DOHH2 (cell line): ENCODE results near the gene CHP2.

Experiments
- H3F3A ChIP-seq: fragments of 200-600 bp; sonication (generic), shearing (Covaris generic); 2 replicates; pipeline ENCODE4 v1.6.0; 2016; ENCODE audit warnings: antibody characterized with exemption, mild to moderate bottlenecking; ENCODE audit not compliant: control insufficient read depth, insufficient read depth
- H3K27ac ChIP-seq: fragments of 200-600 bp; sonication (generic); 2 replicates; pipeline ENCODE4 v1.5.1; 2014; ENCODE audit warnings: low read depth, mild to moderate bottlenecking, low read length, moderate library complexity
- H3K27me3 ChIP-seq: fragments of 200-600 bp; sonication (generic); 2 replicates; pipeline ENCODE4 v1.6.1; 2014; ENCODE audit warnings: mild to moderate bottlenecking, low read length, mixed read lengths; ENCODE audit not compliant: control insufficient read depth
- H3K36me3 ChIP-seq: fragments of 200-600 bp; sonication (generic); 2 replicates; pipeline ENCODE4 v1.6.1; 2014; ENCODE audit warnings: mild to moderate bottlenecking, low read length, moderate library complexity, mixed read lengths; ENCODE audit not compliant: control insufficient read depth
- H3K4me1 ChIP-seq: fragments of 200-600 bp; sonication (generic); 2 replicates; pipeline ENCODE4 v1.6.1; 2014; ENCODE audit warnings: mild to moderate bottlenecking, low read length, mixed read lengths; ENCODE audit not compliant: control insufficient read depth
- H3K4me2 ChIP-seq: fragments of 200-600 bp; sonication (generic); 2 replicates; pipeline ENCODE4 v1.6.0; 2014; ENCODE audit warnings: mild to moderate bottlenecking, low read length, moderate library complexity
- H3K4me3 ChIP-seq: fragments of 200-600 bp; sonication (generic); 2 replicates; pipeline ENCODE4 v1.5.1; 2014; ENCODE audit warnings: mild to moderate bottlenecking, low read length, mixed read lengths
- H3K79me2 ChIP-seq: fragments of 200-600 bp; sonication (generic); 2 replicates; pipeline ENCODE4 v1.6.1; 2014; ENCODE audit warnings: mild to moderate bottlenecking, low read length, mixed read lengths; ENCODE audit not compliant: control insufficient read depth
- H3K9me2 ChIP-seq: fragments of 200-600 bp; sonication (generic); replicated peaks from 2 replicates; pipeline ENCODE4 v1.6.1; 2014; ENCODE audit warnings: mild to moderate bottlenecking, low read length, mixed read lengths; ENCODE audit not compliant: control insufficient read depth
- H3K9me3 ChIP-seq: fragments of 200-600 bp; sonication (generic); 2 replicates; pipeline ENCODE4 v1.6.1; 2014; ENCODE audit warnings: antibody characterized with exemption, low read length, mixed read lengths; ENCODE audit not compliant: control insufficient read depth, insufficient read depth
- H4K20me1 ChIP-seq: fragments of 200-600 bp; sonication (generic); 2 replicates; pipeline ENCODE4 v1.6.0; 2014; ENCODE audit warnings: low read depth, mild to moderate bottlenecking, antibody characterized with exemption, low read length, moderate library complexity; ENCODE audit not compliant: control insufficient read depth, insufficient read depth
- CTCF ChIP-seq: fragments of 200-600 bp; sonication (generic); IDR thresholded peaks from one replicate; pipeline ENCODE4 v1.5.1; 2014; ENCODE audit warnings: antibody characterized with exemption, mild to moderate bottlenecking, low read depth, low read length; ENCODE audit not compliant: poor library complexity, severe bottlenecking
- EZH2phosphoT487 ChIP-seq: fragments of 200-600 bp; sonication (generic); IDR thresholded peaks from 2 replicates; pipeline ENCODE4 v1.6.1; 2017; ENCODE audit warnings: borderline replicate concordance, mild to moderate bottlenecking, antibody characterized with exemption, low read length, moderate library complexity, mixed read lengths

CHP2 gene

GRCh38 chr16:23709536-23709935, 45.3 kb upstream of the CHP2 start:
- Histone ChIP-seq H3K79me2 (no peaks in the 10 kb centered on the region), H3K9me3 (no peaks in the 10 kb centered on the region), H3K4me2 (no peak overlapping the region), H3K4me1 (no peaks in the 10 kb centered on the region), H3K9me2 (no peaks in the 10 kb centered on the region), H3K4me3 (no peak overlapping the region), H4K20me1 (no peaks in the 10 kb centered on the region), H3K36me3 (no peaks in the 10 kb centered on the region), H3F3A (no peaks in the 10 kb centered on the region), H3K27ac (no peak overlapping the region), H3K27me3 (no peaks in the 10 kb centered on the region)
- no peak for TF ChIP-seq CTCF
- TF ChIP-seq EZH2phosphoT487: no peak

- no peaks in the 10 kb centered on the region for H3K4me1 ChIP-seq
- H3F3A ChIP-seq: no peaks in the 10 kb centered on the region
- no peak overlapping the region for H3K4me3 ChIP-seq
- H3K9me2 ChIP-seq: no peaks in the 10 kb centered on the region
- no peaks in the 10 kb centered on the region for H4K20me1 ChIP-seq
- no peak for TF ChIP-seq EZH2phosphoT487
- no peak for TF ChIP-seq CTCF
- no peaks in the 10 kb centered on the region for H3K27me3 ChIP-seq
- no peaks in the 10 kb centered on the region for H3K9me3 ChIP-seq
- no peak overlapping the region for H3K4me2 ChIP-seq
- H3K36me3 ChIP-seq: no peaks in the 10 kb centered on the region
- no peak overlapping the region for H3K27ac ChIP-seq
- H3K79me2 ChIP-seq: no peaks in the 10 kb centered on the region
These were observed 44.8 kb upstream of the CHP2 start for GRCh38 chr16:23710008-23710407.

- Histone ChIP-seq H3K79me2 (no peaks in the 10 kb centered on the region), H3K9me2 (no peaks in the 10 kb centered on the region), H3K4me1 (no peaks in the 10 kb centered on the region), H4K20me1 (no peaks in the 10 kb centered on the region), H3K36me3 (no peaks in the 10 kb centered on the region), H3K4me2 (no peak overlapping the region), H3K9me3 (no peaks in the 10 kb centered on the region), H3K27me3 (no peaks in the 10 kb centered on the region), H3K27ac (no peak overlapping the region), H3F3A (no peaks in the 10 kb centered on the region), H3K4me3 (no peak overlapping the region)
- TF ChIP-seq EZH2phosphoT487: no peak
These were observed 44.3 kb upstream of the CHP2 start for GRCh38 chr16:23710504-23710903.

GRCh38 chr16:23711785-23712184, 43.0 kb upstream of the CHP2 start:
- no peaks in the 10 kb centered on the region for H3K4me1 ChIP-seq
- H3K9me3 ChIP-seq: no peaks in the 10 kb centered on the region
- H3K4me2 ChIP-seq: no peak overlapping the region
- no peaks in the 10 kb centered on the region for H3K36me3 ChIP-seq
- H3F3A ChIP-seq: no peaks in the 10 kb centered on the region
- H3K9me2 ChIP-seq: no peaks in the 10 kb centered on the region
- no peak for TF ChIP-seq EZH2phosphoT487
- TF ChIP-seq CTCF: no peak
- no peak overlapping the region for H3K4me3 ChIP-seq
- no peaks in the 10 kb centered on the region for H3K79me2 ChIP-seq
- peaks cover 2% of the 10 kb centered on the region for H3K27me3 ChIP-seq
- H4K20me1 ChIP-seq: no peaks in the 10 kb centered on the region
- no peak overlapping the region for H3K27ac ChIP-seq
